NCI-H2029 treated with DMSO at 0.1 percent for 48 hours (cell line): Measurements from ENCODE around the gene WNT4.

Source experiments
- DNase-seq: peaks from one replicate; lab custom pipeline; 2025; lab: John Stamatoyannopoulos, UW

The WNT4 gene

DNA sequence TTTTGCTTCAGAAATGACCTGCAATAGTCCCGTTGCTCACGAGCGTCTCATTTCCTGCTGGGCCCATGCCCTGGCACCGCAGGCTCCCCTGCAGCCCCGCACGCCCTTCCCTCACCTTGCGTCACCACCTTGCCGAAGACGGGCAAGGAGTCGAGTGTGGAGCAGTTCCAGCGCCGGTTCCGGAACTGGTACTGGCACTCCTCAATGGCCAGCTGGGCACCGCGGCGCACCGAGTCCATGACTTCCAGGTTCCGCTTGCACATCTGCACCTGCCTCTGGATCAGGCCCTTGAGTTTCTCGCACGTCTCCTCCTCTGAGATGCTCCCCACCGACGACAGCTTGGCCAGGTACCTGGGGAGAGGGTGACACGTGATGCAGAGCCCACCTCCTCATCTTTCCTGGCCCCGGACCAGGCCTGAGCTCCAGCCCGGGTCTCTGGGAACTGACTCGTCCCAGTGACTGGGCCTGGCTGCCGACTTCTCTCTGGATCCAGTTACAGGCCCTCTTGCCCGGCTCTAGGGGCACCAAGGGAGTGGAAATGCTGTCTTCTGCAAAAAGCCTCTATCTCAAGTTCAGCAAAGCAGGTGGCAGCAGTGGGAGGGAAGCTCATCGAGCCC, 13.3 kb downstream of the WNT4 start:
- no peak for DNase-seq

DNA sequence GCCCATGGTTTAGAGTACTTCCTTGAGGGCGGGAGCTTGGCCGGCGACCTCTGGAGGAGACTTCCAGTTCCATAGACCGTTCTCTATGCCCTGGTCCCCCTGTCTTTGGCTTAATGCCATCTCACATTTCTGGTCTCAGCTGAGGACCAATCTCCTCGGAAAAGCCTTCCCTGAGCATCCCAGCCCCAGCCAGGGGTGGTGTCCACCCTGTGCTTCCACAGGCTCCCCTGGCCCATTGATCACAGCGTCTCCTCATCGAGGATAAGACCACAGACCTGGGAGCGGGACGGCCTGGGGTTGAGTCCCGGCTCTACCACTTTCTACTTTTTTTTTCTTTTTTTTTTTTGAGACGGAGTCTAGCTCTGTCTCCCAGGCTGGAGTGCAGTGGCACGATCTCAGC, 14.5 kb downstream of the WNT4 start:
- no peak for DNase-seq

DNA sequence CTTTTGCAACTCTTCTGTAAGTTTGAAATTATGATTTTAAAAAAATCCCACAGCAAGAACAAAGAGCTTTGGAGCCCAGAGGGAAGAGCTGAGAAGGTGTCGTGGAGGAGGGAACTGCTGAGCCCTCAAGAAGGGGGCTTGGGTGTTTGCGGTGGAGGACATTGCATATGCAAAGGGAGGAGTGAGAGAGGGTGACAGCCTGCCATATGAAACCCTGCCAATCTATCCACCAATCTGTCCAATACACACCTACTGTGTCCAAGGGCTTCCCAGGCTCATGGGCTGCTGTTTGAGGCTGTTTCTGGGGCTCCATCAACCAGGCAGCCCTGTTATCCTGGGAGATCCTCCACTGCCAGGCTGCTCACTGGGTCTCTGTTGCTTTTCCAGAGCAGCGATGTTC, 15.2 kb downstream of the WNT4 start:
- no peak for DNase-seq

DNA sequence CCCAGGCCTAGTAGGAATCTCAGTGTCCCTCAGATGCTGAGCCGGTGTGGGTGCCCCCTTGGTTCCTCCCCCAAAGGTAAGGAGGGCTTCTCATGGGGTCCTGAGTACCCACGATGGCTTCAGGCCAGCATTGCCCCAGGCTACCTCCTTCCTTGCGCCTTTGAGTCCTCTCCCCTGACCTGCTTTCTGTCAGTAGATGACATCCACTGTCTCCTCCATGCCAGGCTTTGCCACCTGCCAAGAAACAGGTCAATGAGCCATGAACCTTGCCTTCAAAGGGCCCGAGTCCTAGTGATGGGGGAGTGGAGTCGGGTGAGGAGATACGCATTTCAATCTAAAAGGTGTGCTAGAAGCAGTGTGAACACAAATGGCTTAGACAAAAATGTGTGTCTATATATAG, 15.6 kb downstream of the WNT4 start:
- no peak for DNase-seq

DNA sequence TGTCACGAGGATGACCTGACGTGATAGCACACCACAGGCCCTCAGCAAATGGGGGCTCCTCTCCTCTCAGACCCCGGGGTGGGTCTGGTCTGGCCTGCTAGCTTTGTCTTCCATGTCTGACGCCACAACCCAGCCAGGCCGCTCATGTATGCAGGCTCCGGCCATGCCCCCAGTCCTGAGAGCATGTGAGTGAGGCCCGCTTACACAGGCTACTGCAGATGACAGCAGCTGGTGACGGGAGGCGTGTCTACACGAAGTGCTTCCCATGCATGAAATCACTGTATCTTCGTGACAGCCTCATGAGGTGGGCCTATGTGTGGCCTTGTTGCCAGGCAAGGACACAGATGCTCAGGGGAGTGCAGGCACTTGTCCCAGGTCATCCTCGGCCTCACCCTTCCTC, 16.4 kb downstream of the WNT4 start:
- DNase-seq: no peak

DNA sequence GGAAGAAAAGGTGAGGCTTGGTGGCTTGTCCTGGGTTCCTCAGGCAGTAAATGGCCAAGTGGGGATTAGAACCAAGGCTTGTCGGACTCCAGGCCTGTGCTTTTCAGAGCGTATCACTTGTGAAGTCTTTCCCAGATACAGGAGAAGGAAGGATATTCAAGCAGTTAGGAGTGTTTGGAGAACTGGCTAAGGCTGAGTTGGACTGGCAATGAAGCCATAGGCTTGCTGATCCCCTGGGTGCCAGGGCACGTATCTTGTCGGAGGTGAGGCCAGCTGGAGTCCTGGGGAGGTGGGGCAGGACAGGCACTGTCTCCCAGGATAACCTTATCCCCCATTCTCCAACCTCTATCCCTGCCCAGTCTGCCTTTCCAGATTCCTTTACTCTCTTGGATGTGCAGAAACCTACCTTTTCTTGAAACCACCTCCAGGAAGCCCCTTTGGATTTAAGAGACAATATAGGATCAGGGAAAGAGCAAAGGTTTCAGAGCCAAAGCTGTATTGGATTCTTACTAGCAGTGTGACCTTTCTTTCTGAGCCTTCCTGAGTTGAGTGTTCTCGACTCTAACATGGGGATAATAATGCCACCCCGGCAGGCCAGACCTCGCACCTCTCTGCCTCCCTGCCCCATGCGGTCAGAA, 18.2 kb downstream of the WNT4 start:
- no peak for DNase-seq

DNA sequence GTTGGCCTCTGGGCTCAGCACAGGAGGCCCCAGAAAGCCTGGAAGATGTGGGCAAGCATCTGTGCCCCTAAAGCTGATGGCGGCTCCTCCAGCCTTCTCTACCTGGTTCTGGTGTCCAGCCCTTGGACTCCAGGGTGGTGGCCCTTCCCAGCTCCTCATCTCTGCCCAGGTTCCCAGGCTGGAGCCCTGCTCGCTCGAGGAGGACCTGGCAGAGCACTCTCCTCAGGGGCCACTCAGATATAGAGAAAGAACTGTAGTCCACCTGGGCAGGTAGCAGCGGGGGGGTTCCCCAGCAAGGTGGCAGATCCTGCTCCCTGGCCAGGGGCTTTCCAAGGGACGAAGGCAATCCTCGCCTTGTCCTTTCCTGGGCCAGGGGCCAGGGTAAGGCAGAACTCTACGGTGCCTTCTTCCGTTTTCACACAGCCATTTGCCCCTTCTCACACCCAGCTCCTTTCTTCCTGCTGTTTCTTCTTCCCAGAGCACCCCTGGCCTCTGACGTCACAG, 18.9 kb downstream of the WNT4 start:
- no peak for DNase-seq

DNA sequence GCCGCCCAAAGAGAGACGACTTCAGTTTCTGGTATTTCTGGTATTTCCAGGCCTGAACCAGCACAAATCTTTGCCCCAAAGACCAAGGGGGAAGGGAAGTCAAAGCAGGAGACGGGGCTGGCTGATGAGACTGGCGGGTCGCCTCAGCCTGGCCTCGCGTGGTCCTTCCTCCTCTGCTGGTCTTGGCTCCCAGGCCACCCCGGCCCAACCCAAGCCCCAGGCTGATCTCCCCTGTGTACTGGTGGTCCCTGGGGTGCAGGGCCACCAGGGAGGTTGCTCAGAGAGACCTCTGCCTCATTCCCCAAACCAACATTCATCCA, 19.9 kb downstream of the WNT4 start:
- DNase-seq: no peak

DNA sequence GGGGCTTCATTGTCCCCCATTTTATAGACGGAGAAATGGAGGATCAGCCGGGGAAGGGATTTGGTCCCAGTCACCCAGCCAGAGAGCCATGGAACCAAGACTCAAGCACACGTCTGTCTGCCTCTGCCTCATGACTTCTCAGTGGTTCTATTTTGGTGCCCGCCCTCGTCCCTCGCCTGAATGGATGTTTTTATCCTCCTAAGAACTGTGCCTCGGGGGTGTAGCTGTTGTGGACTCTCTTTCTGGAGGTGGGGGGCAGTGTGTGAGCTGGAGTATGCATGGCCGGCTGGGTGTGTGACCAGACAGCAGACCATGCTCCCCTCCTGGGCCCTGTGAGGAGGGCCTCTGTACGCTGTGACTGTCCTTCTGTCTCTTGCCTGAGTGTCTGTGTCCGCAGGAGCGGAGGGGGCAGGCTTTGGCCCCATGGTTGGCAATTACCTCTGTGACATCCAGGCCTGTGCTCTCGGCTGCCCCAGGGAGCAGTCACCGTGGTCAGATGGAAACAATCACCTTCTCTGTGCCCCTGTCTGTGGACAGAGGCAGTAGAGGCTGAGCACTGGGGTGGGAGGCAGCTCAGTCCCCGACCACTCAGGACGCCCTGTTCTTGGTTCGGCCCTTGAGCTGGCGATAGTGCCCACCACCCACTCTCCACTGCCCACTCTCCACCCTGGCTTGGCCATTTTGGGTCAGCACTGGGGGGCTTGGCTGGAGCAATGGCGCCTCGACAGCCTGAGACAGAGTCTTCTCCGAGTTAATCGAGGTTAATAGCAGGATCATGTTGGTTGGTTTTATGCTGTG, 20.4 kb downstream of the WNT4 start:
- DNase-seq: no peak

DNA sequence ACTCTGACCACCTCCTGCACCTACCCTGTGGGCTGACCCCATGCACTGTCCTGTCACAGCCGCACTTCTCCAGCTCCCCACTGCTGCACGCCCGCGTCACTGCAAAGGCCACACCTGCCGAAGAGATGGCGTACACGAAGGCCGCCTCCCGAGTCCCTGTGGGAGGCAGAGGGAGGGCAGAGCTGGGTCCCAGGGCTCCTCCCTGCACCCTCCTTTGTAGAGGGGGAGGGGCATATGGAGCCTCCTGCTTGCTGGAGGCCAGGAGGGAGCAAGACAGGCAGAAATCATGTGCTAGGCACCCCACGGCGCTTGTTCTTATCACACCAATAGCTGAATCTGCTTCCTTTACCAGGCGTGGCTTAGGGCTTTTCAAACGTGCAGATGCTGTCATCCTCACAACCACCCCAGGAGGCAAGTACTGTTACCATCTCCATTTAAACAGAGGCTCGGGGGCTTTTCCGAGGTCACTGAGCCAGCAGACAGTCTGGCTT, 21.4 kb downstream of the WNT4 start:
- DNase-seq: no peak

DNA sequence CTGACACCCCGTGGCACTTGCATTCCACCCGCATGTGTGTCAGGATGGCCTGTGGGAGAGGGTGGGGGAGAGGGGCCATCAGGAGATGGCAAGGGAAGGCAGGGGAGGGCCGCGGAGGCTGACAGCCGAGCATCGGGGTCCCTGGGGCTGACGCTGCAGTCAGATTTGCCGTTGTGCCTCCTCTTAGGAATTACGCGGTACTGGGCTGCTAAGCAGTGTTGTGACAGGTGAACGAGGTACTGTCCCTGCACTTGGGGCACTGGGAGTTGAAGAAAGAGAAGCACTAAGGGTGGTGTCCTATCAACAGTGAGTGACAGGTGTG, 22.5 kb downstream of the WNT4 start:
- no peak for DNase-seq

DNA sequence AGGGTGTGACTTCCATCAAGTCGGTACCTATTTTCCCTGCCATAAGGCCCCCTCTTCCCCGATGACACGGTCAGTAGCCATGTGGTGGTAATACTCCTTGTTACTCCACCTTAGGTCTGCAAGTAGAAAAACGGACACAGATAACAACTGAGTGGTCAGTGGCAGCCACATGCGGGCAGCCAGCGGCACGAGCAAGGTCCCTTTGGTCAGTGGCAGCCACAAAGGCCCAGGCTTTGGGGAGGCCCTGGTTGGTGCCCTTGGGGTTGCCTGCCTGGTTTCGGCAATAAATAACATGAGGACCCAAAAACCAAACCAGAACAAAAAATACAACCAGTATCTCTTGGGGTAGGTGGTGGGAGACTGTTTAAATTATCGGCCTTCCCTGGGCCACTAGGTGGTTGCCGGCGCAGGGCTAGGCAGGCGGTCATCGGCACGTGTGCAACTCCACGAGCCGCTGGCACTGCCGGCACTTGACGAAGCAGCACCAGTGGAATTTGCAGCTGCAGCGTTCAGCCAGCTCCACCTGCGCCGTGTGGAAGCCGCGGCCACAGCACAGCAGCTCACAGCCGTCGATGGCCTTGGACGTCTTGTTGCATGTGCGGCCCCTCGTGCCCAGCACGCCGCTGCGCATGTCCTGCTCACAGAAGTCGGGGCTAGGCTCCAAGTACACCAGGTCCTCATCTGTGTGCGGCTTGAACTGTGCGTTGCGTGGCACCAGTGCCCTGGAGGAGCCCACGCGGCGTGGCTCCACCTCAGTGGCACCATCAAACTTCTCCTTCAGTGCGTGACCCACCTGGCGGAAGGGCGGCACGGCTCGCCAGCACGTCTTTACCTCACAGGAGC, 23.1 kb downstream of the WNT4 start:
- no peak for DNase-seq

DNA sequence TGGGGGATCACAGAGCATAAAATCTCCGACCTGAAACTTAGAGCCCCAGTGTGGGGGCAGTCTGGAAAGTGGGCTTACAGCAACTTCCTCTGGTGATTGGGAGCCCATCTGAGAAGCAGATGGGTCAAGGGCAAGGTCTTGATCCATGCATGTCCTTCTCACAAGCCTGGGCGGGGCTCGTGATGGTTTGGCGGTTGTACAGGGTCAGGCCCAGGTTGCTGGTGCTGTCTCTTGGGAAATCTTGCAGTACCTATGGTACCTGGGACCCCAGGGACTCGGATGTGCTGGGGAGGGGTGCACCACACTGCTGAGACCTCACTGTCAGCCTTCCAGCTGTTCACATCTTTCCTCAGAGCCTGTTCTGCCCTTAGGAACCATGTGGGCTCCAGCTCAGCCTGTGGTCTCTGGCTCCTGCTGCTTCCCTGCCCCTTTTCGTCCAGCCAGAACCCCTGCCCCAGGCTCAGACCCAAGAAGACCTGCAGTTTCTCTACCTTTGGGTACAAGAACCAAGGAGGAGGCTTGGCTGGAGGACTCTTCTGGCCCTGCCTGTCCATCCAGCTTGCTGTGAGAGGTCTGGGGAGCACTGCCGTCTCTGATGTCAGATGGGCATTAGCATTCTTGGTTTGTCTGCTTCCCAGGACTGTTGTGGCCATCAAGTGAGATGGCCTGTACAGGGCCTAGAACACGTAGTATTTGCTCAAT, 24.5 kb downstream of the WNT4 start:
- no peak for DNase-seq

DNA sequence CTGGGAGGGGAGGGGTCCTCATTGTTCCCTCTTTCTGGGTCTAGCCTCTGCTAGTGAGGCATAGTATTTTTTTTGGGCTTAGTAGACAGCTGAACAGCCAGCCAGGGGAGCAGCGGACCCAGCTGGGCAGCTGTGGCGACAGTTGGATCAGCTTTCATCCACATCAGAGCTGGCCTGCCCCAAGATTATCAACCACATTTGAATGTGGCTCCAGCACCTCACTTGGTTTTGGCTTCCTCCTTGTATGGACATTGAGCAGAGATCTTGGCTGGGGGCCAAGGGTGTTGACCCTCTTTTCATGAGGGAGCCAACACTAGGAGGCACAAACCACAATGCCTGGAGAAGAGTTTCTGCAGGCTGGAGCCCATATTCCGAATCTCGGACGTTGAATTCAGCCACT, 25.0 kb downstream of the WNT4 start:
- DNase-seq: no peak

DNA sequence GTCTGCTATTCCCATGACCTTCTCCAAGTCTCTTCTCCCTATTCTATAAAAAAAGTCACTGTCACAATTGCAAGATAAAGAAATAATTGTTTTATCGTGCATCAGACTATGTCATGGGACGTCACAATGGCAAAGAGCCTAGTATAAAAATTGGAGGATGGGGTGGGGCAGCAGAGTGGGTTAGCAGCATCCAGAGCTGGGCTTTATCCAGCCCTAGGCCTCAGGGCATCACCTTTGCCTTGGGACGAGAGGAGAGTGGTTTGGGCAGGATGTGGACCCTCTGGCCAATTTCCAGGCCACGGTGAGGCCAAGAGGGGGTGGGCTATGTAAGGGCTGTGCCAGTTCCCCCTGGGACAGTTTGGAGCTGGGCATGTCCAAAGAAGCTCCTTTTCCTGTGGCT, 25.7 kb downstream of the WNT4 start:
- DNase-seq: no peak

DNA sequence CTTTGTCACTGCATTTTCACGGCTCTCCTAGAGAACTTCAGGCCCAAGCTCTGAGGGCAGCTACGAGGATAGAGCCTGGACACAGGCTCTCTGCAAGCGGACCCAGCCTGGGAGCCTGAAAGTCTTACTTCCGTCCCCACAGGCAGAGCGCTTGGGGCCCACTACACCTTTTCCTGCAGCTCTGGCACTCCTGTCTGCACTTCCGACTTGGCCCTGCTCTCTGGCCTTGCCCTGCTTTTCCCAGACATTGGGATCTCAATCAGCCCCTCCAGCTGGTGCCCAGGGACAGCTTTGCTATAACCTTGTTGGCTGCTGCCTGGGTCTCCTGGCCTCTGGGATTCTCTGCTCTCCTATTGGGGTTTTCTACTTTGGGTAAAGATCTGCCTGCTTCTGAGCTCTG, 27.6 kb downstream of the WNT4 start:
- no peak for DNase-seq

DNA sequence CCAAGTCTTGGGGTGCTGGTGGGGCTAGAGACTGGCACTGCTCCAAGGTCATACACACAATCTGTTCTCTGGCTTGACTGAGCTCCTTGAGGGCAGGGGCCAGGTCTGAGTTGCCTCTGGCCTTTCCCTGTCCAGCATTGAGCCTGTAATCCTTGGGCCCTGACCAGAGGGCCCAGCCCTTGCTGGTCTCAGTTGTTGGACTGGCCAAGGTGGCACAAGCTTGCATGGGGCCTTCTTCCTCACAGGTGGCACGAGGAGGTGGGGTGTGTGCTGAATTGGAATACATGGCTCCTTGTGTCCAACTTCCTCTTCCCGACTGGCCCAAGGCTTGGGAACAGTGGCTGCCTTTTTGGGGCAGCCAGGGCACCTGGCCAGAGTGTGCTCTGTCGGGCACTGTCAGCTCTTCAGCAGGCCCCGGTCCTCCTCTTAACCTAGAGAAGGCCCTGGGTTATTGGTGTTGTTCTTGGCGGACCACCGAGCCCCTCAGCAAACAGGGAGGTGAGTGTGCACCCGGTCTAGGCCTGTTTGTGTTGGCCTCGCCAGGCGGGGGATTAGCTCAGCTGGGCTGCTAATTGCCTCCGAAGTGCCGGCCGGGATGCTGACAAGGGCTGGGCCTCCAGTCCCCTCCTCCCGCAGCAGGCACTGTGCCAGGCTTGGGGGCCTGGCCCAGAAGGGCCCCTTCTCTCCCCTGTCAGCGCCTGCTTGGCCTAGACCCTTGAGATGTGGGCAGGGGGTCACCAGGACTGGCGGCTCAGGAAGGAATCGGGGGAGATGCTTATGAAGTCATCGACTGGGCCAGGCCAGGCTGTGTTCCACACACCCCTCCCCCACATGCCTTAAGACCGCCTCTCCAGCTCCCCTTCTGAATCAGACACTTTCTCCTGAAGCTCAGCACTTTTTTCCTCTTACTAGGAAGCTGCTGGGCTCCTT, 28.5 kb downstream of the WNT4 start:
- DNase-seq: no peak

DNA sequence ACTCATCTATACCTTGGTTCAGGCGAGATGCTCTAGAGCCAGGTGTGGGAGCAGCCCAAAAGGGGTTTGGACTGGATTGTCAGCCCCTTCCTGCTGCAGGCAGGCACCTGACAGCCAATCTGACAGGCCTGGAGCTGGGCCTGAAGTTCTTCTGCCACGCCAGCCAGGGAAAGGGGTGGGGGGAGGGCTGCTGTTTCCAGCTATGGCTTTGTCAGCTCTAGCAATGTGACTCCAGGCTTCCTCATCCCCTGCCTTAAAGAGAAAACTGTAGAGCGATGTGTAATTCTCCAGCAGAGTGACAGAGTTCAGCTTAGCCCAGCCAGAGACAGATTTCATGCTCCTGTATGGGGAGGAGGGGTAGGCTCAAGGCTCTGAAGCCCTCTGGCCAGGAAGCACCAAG, 30.3 kb downstream of the WNT4 start:
- DNase-seq: no peak

DNA sequence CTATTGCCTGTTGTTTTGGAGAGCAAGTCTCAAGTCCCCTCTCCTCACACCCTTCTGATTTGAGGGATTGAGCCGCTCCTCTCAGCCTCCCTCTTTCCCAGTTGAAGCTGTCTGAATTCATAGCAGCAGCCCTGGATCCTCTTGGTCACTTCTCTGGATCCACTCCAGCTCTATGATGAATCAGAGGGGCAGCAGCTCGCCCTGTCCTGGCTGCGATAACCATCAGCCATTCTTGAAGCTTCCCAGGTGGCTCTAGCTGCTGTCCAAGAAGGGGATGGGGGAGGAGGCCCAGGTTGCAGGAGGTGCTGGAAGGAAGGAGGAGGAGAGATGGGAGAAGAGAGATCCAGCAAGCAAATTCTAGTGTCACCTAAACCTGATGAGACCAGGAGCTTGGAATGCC, 31.3 kb downstream of the WNT4 start:
- DNase-seq: no peak

DNA sequence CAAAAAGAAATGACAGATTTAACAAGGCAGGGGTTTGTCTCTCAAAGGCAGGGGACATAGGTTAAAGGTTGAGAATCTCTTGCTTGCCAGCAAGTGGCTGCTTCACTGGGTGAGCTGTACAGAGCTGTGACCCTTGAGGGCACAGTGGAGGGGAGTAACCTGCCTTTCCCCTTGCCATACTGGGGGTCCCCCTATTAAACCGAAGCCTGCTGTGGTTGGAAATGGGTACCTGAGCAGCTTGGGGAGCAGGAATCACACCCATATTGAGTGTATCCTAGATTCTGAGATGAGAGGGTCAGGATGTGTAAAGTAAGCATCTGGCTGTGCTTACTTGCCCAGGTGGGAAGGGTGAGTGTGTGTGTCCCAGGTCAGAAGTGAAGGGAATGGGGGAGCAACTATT, 31.8 kb downstream of the WNT4 start:
- no peak for DNase-seq

DNA sequence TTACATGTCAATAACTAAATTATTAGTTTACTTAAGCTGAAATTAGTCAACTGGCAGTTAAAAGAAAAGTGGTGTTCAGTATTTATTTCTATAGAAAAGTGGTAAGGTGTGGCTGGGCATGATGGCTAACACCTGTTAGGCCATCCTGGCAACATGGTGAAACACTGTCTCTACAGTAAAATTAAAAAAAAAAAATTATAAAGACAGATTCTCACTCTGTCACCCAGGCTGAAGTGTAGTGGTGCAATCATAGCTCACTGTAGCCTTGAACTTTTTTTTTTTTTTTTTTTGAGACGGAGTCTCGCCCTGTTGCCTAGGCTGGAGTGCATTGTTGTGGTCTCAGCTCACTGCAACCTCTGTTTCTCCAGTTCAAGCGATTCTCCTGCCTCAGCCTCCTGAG, 32.9 kb downstream of the WNT4 start:
- no peak for DNase-seq
